ENCODE results near the gene NHLRC1. TPM values are rescaled to one million over a fixed set of nuclear protein-coding genes. Genes with fewer than 3 reads are reported as not detected.

The NHLRC1 gene
- total and polyA plus RNA-seq, 10 of the 15 experiments (the other 5 are each of a cell fraction or from before 2014, with no cell fraction given): 0.04 to 0.22 (median 0.12) TPM; not detected in 2

DNA sequence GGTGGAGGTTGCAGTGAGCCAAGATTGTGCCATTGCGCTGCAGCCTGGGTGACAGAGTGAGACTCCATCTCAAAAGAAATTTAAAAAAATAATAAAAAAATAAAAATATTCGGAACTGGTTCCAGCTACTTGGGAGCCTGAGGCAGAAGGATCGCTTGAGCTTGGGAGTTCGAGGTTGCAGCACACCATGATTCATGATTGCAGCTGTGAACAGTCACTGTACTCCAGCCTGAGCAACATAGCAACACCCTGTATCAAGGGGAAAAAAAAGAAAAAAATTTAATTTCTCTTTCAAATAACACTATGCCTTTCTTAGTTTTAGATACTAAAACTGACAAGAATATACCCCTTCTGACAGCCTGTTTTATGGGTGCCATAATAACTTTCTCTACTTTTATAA is 43.3 kb upstream of the NHLRC1 start:
- 98% methylated on average over 4 of the region's 4 CpGs for WGBS (ENCODE audit: insufficient coverage, insufficient replicate concordance, low lambda C conversion rate, missing lambda C conversion rate)
- Histone ChIP-seq H3K9me3 (replicated peaks; ENCODE audit: control insufficient read depth, insufficient read depth, low read length) (0 out of 3 replicates have a peak, but pooled peaks cover 2% of the 10 kb centered on the region), H3K27me3 (replicated peaks in 1 of 2; ENCODE audit: control insufficient read depth in 2 of 2, insufficient read depth in 2 of 2, low read length in 1 of 2) (no peaks in the 10 kb centered on the region), H3K4me2 (ENCODE audit: control insufficient read depth, insufficient read depth) (no peak overlapping the region), H3K9ac (ENCODE audit: control insufficient read depth, insufficient read depth, low read length) (no peak overlapping the region), H3K4me1 (ENCODE audit: control insufficient read depth, insufficient read depth, low read length) (no peaks in the 10 kb centered on the region), H3K79me2 (ENCODE audit: control insufficient read depth, insufficient read depth, low read length) (no peaks in the 10 kb centered on the region), H3K4me3 (no peak overlapping the region), H3K36me3 (ENCODE audit: control insufficient read depth in 2 of 2, insufficient read depth in 2 of 2, low read length in 1 of 2) (peaks cover 0 to 13% of the 10 kb centered on the region in 2 experiments; a peak in 2 of 4 replicates), H3K27ac (ENCODE audit: control insufficient read depth, insufficient read depth) (no peak overlapping the region), H2AFZ (ENCODE audit: control insufficient read depth, low read depth, low read length) (no peak overlapping the region), H4K20me1 (ENCODE audit: control insufficient read depth, insufficient read depth) (no peaks in the 10 kb centered on the region)
- ChIA-PET SMC1A (ENCODE audit: uncharacterized antibody, unreplicated experiment) (no interaction called here), CTCF (no interaction called here), RAD21 (ENCODE audit: unreplicated experiment) (no interaction called here), POLR2A (interaction anchor here (2.1 kb wide), 1 partner anchor 9 kb away, joined by 5 read pairs; no protein-coding TSS in a partner anchor)
- FAIRE-seq (no peak), DNase-seq (ENCODE audit: low read depth, low spot score) (no peak), ATAC-seq (no peak)
- BruUV-seq (replicated peaks): no TSS peak
- in situ Hi-C loops (cut with MboI) (no loop called here), intact Hi-C loops (cut with micrococcal nuclease; ENCODE audit: unreplicated experiment) (no loop called here)
- TF ChIP-seq ZSCAN29 (IDR thresholded peaks at IDR 0.05) (no peak), HDAC6 (IDR thresholded peaks at IDR 0.05; ENCODE audit: unreplicated experiment) (no peak), MEF2B (IDR thresholded peaks at IDR 0.05; ENCODE audit: partially characterized antibody, poor library complexity, severe bottlenecking) (no peak), JUNB (IDR thresholded peaks at IDR 0.05) (no peak), RBBP5 (conservative IDR thresholded peaks at IDR 0.05) (no peak), POLR2AphosphoS2 (IDR thresholded peaks at IDR 0.05; ENCODE audit: low read depth, low read length) (no peak), SIX5 (IDR thresholded peaks at IDR 0.05; ENCODE audit: low read depth, low read length, severe bottlenecking) (no peak), CBX5 (IDR thresholded peaks at IDR 0.05; ENCODE audit: low read depth) (no peak), NR2C2 (IDR thresholded peaks at IDR 0.05; ENCODE audit: borderline replicate concordance, control insufficient read depth, insufficient read length, low read depth) (no peak), HDAC2 (IDR thresholded peaks at IDR 0.05) (no peak), TCF12 (IDR thresholded peaks at IDR 0.05; ENCODE audit: low read depth, low read length) (no peak)
- TF ChIP-seq, protein P1, sequence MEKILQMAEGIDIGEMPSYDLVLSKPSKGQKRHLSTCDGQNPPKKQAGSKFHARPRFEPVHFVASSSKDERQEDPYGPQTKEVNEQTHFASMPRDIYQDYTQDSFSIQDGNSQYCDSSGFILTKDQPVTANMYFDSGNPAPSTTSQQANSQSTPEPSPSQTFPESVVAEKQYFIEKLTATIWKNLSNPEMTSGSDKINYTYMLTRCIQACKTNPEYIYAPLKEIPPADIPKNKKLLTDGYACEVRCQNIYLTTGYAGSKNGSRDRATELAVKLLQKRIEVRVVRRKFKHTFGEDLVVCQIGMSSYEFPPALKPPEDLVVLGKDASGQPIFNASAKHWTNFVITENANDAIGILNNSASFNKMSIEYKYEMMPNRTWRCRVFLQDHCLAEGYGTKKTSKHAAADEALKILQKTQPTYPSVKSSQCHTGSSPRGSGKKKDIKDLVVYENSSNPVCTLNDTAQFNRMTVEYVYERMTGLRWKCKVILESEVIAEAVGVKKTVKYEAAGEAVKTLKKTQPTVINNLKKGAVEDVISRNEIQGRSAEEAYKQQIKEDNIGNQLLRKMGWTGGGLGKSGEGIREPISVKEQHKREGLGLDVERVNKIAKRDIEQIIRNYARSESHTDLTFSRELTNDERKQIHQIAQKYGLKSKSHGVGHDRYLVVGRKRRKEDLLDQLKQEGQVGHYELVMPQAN (conservative IDR thresholded peaks at IDR 0.05): no peak
- TF ChIP-seq, protein P2, sequence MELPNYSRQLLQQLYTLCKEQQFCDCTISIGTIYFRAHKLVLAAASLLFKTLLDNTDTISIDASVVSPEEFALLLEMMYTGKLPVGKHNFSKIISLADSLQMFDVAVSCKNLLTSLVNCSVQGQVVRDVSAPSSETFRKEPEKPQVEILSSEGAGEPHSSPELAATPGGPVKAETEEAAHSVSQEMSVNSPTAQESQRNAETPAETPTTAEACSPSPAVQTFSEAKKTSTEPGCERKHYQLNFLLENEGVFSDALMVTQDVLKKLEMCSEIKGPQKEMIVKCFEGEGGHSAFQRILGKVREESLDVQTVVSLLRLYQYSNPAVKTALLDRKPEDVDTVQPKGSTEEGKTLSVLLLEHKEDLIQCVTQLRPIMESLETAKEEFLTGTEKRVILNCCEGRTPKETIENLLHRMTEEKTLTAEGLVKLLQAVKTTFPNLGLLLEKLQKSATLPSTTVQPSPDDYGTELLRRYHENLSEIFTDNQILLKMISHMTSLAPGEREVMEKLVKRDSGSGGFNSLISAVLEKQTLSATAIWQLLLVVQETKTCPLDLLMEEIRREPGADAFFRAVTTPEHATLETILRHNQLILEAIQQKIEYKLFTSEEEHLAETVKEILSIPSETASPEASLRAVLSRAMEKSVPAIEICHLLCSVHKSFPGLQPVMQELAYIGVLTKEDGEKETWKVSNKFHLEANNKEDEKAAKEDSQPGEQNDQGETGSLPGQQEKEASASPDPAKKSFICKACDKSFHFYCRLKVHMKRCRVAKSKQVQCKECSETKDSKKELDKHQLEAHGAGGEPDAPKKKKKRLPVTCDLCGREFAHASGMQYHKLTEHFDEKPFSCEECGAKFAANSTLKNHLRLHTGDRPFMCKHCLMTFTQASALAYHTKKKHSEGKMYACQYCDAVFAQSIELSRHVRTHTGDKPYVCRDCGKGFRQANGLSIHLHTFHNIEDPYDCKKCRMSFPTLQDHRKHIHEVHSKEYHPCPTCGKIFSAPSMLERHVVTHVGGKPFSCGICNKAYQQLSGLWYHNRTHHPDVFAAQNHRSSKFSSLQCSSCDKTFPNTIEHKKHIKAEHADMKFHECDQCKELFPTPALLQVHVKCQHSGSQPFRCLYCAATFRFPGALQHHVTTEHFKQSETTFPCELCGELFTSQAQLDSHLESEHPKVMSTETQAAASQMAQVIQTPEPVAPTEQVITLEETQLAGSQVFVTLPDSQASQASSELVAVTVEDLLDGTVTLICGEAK (IDR thresholded peaks at IDR 0.05; ENCODE audit: borderline replicate concordance): no peak
- TF ChIP-seq, protein P3, sequence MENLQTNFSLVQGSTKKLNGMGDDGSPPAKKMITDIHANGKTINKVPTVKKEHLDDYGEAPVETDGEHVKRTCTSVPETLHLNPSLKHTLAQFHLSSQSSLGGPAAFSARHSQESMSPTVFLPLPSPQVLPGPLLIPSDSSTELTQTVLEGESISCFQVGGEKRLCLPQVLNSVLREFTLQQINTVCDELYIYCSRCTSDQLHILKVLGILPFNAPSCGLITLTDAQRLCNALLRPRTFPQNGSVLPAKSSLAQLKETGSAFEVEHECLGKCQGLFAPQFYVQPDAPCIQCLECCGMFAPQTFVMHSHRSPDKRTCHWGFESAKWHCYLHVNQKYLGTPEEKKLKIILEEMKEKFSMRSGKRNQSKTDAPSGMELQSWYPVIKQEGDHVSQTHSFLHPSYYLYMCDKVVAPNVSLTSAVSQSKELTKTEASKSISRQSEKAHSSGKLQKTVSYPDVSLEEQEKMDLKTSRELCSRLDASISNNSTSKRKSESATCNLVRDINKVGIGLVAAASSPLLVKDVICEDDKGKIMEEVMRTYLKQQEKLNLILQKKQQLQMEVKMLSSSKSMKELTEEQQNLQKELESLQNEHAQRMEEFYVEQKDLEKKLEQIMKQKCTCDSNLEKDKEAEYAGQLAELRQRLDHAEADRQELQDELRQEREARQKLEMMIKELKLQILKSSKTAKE (IDR thresholded peaks at IDR 0.05; ENCODE audit: low read depth, poor library complexity, severe bottlenecking): no peak
- TF ChIP-seq, protein P4, sequence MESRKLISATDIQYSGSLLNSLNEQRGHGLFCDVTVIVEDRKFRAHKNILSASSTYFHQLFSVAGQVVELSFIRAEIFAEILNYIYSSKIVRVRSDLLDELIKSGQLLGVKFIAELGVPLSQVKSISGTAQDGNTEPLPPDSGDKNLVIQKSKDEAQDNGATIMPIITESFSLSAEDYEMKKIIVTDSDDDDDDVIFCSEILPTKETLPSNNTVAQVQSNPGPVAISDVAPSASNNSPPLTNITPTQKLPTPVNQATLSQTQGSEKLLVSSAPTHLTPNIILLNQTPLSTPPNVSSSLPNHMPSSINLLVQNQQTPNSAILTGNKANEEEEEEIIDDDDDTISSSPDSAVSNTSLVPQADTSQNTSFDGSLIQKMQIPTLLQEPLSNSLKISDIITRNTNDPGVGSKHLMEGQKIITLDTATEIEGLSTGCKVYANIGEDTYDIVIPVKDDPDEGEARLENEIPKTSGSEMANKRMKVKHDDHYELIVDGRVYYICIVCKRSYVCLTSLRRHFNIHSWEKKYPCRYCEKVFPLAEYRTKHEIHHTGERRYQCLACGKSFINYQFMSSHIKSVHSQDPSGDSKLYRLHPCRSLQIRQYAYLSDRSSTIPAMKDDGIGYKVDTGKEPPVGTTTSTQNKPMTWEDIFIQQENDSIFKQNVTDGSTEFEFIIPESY (IDR thresholded peaks at IDR 0.05): no peak

Data from GM12878 (cell line).